NAMALWA (cell line): ENCODE data around the gene ABCC2.
"Not testable (repeated sequence)": the region's sequence is repeated elsewhere in the genome, so short reads cannot be mapped to it uniquely, and the experiment has no call there.

Experiments
- DNase-seq: peaks from one replicate; pipeline ENCODE4 v3.0.0-alpha.2; 2015; ENCODE audit warnings: low spot score

Gene ABCC2

GRCh38 chr10:99853655-99854054, 71.2 kb downstream of the ABCC2 start:
- DNase-seq, result no peak

GRCh38 chr10:99854860-99855259, 72.4 kb downstream of the ABCC2 start:
- DNase-seq, result peak; percentile 21

GRCh38 chr10:99855479-99856071, 73.1 kb downstream of the ABCC2 start:
- DNase-seq, result no peak

GRCh38 chr10:99858849-99859248, 76.4 kb downstream of the ABCC2 start:
- no peak for DNase-seq

- peak; percentile 62 for DNase-seq
Measured at GRCh38 chr10:99859585-99859984, 77.1 kb downstream of the ABCC2 start.

- DNase-seq, result no peak
Measured at GRCh38 chr10:99860466-99860865, 78.0 kb downstream of the ABCC2 start.

GRCh38 chr10:99863535-99864240, 81.2 kb downstream of the ABCC2 start:
- not testable (repeated sequence) for DNase-seq

- not testable (repeated sequence) for DNase-seq
Measured at GRCh38 chr10:99867250-99867649, 84.8 kb downstream of the ABCC2 start.

GRCh38 chr10:99869581-99870122, 87.2 kb downstream of the ABCC2 start:
- DNase-seq, result no peak

GRCh38 chr10:99870123-99870730, 87.8 kb downstream of the ABCC2 start:
- peak; percentile 26 for DNase-seq

- no peak for DNase-seq
Measured at GRCh38 chr10:99872367-99873162, 90.1 kb downstream of the ABCC2 start.

- no peak for DNase-seq
Measured at GRCh38 chr10:99873846-99874245, 91.4 kb downstream of the ABCC2 start.

GRCh38 chr10:99874341-99875085, 92.1 kb downstream of the ABCC2 start:
- DNase-seq, result no peak

- DNase-seq, result no peak
Measured at GRCh38 chr10:99875473-99875872, 93.0 kb downstream of the ABCC2 start.

- DNase-seq, result no peak
Measured at GRCh38 chr10:99880080-99880835, 97.8 kb downstream of the ABCC2 start.

GRCh38 chr10:99881371-99881770, 98.9 kb downstream of the ABCC2 start:
- DNase-seq, result no peak

GRCh38 chr10:99883523-99883922, 101.1 kb downstream of the ABCC2 start:
- DNase-seq, result no peak

GRCh38 chr10:99888622-99889021, 106.2 kb downstream of the ABCC2 start:
- no peak for DNase-seq

GRCh38 chr10:99894613-99895012, 112.2 kb downstream of the ABCC2 start:
- no peak for DNase-seq

GRCh38 chr10:99895066-99895465, 112.6 kb downstream of the ABCC2 start:
- not testable (repeated sequence) for DNase-seq

GRCh38 chr10:99895867-99896266, 113.4 kb downstream of the ABCC2 start:
- DNase-seq, result no peak
